ENCODE measurements around the gene DENND4A.
"Not testable (repeated sequence)": the region's sequence is repeated elsewhere in the genome, so short reads cannot be mapped to it uniquely, and the experiment has no call there.

The DENND4A gene

GRCh38 chr15:65818927-65819562, 27.0 kb upstream of the DENND4A start:
- no peak for DNase-seq (ENCODE audit: low spot score)

GRCh38 chr15:65816441-65816840, 24.3 kb upstream of the DENND4A start:
- DNase-seq (ENCODE audit: low spot score) = no peak

- DNase-seq (ENCODE audit: low spot score) = not testable (repeated sequence)
These were observed 23.9 kb upstream of the DENND4A start for GRCh38 chr15:65816008-65816407.

GRCh38 chr15:65814271-65814670, 22.2 kb upstream of the DENND4A start:
- not testable (repeated sequence) for DNase-seq (ENCODE audit: low spot score)

- DNase-seq (ENCODE audit: low spot score) = no peak
These were observed 20.8 kb upstream of the DENND4A start for GRCh38 chr15:65812916-65813315.

GRCh38 chr15:65812467-65812866, 20.4 kb upstream of the DENND4A start:
- DNase-seq (ENCODE audit: low spot score) = no peak

- no peak for DNase-seq (ENCODE audit: low spot score)
These were observed 19.7 kb upstream of the DENND4A start for GRCh38 chr15:65811835-65812234.

GRCh38 chr15:65811011-65811733, 19.1 kb upstream of the DENND4A start:
- not testable (repeated sequence) for DNase-seq (ENCODE audit: low spot score)

- no peak for DNase-seq (ENCODE audit: low spot score)
These were observed 14.3 kb upstream of the DENND4A start for GRCh38 chr15:65806397-65806796.

GRCh38 chr15:65805019-65805745, 13.1 kb upstream of the DENND4A start:
- no peak for DNase-seq (ENCODE audit: low spot score)

- no peak for DNase-seq (ENCODE audit: low spot score)
These were observed 12.3 kb upstream of the DENND4A start for GRCh38 chr15:65804252-65804931.

- no peak for DNase-seq (ENCODE audit: low spot score)
These were observed 9.2 kb upstream of the DENND4A start for GRCh38 chr15:65801229-65801805.

- DNase-seq (ENCODE audit: low spot score) = no peak
These were observed 4.6 kb upstream of the DENND4A start for GRCh38 chr15:65796610-65797078.

GRCh38 chr15:65795663-65796216, 3.6 kb upstream of the DENND4A start:
- DNase-seq (ENCODE audit: low spot score) = no peak

- DNase-seq (ENCODE audit: low spot score) = no peak
These were observed 1.7 kb upstream of the DENND4A start for GRCh38 chr15:65793818-65794104.

- no peak for DNase-seq (ENCODE audit: low spot score)
These were observed 1.1 kb upstream of the DENND4A start for GRCh38 chr15:65792988-65793817.

- no peak for DNase-seq (ENCODE audit: low spot score)
These were observed 557 bp downstream of the DENND4A start for GRCh38 chr15:65791335-65792137.

- no peak for DNase-seq (ENCODE audit: low spot score)
These were observed 1.3 kb downstream of the DENND4A start for GRCh38 chr15:65790694-65791334.

- no peak for DNase-seq (ENCODE audit: low spot score)
These were observed 2.2 kb downstream of the DENND4A start for GRCh38 chr15:65789759-65790425.

Measured in COLO829 (cell line).